Right atrium auricular region (tissue), 2 donors: ENCODE data around the gene FNIP2. TPM values are rescaled to one million over a fixed set of nuclear protein-coding genes. Genes with fewer than 3 reads are reported as not detected.

Experiments
- DNase-seq: peaks from one replicate; pipeline ENCODE4 v3.0.0-alpha.2; 2019; ENCODE audit warnings: low spot score
- H3K27ac ChIP-seq, 2 donors: fragments of 200-600 bp; sonication (generic); 1 replicate in 1 of 2; 2 replicates in 1 of 2; pipeline ENCODE4 v1.5.1; 2016 to 2019
- H3K27me3 ChIP-seq, 2 donors: fragments of 200-600 bp; sonication (generic); one replicate each; pipeline versions ENCODE4 v1.5.1 to v1.6.0; 2017 to 2019
- H3K36me3 ChIP-seq: fragments of 200-600 bp; sonication (generic); one replicate; pipeline ENCODE4 v1.5.1; 2016
- H3K4me1 ChIP-seq, 2 donors: fragments of 200-600 bp; sonication (generic); one replicate each; pipeline versions ENCODE4 v1.5.1 to v1.6.0; 2017 to 2019
- H3K4me3 ChIP-seq, 2 donors: fragments of 200-600 bp; sonication (generic); 1 replicate in 1 of 2; 2 replicates in 1 of 2; pipeline ENCODE4 v1.5.1; 2017 to 2019; ENCODE audit warnings: mild to moderate bottlenecking in 1 of 2, moderate library complexity in 1 of 2
- H3K9me3 ChIP-seq, 2 donors: fragments of 200-600 bp; sonication (generic); one replicate each; pipeline ENCODE4 v1.5.1; 2019
- total RNA-seq, 2 donors: library from RNA; depleted of rRNA; stranded (reverse); fragments of >200 nt; gene quantifications; one replicate each; pipeline ENCODE4 v1.1.0, GENCODE V29; 2016
- TF ChIP-seq, protein P1 (sequence below), 2 donors: fragments of 200-600 bp; sonication (generic); IDR thresholded peaks; one replicate each; pipeline ENCODE4 v1.5.1; 2019; ENCODE audit warnings: antibody characterized with exemption in 2 of 2

The FNIP2 gene
- total RNA-seq, 2 donors from 2014 or later, result 38.3 to 42.4 TPM

DNA sequence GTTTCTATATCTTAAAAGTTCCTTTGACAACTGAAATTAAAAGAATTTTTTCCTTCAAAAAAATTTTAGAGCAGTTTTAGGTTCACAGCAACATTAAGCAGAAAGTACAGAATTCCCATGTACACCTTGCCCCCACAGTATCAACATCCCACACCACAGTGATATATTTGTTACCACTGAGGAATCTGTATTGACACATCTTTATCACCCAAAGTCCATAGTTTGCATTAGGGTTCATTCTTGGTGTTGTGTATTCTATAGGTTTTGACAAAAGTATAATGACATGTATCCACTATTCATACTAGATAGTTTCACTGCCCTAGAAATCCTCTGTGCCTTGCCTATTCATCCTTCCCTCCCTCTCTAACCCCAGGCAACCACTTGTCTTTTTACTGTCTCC lies 43.7 kb downstream of the FNIP2 start:
- H3K4me1 ChIP-seq, result peaks cover 0 to 74% of the 10 kb centered on the region in 2 donors

DNA sequence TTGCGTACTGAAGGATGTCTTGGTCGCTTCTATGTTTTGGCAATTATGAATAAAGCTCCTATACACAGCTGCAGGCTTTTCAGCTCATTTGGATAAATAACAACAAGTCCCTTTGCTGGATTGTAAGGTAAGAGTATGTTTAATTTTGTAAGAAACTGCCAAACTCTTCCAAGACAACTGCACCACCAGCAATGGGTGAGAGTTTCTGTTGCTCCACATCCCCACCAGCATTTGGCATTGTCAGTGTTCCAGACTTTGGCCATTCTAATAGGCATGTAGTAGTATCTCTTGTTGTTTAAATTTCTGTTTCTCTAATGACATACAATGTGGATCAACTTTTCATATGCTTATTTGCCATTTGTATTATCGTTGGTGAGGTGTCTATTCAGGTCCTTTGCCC lies 44.3 kb downstream of the FNIP2 start:
- Histone ChIP-seq H3K27ac (peak overlapping the region; percentile 82 to 84), H3K4me1 (peaks cover 0 to 74% of the 10 kb centered on the region in 2 donors), H3K9me3 (no peaks in the 10 kb centered on the region), H3K36me3 (no peaks in the 10 kb centered on the region), H3K4me3 (no peak overlapping the region), H3K27me3 (no peaks in the 10 kb centered on the region)
- no peak for DNase-seq
- TF ChIP-seq, protein P1, sequence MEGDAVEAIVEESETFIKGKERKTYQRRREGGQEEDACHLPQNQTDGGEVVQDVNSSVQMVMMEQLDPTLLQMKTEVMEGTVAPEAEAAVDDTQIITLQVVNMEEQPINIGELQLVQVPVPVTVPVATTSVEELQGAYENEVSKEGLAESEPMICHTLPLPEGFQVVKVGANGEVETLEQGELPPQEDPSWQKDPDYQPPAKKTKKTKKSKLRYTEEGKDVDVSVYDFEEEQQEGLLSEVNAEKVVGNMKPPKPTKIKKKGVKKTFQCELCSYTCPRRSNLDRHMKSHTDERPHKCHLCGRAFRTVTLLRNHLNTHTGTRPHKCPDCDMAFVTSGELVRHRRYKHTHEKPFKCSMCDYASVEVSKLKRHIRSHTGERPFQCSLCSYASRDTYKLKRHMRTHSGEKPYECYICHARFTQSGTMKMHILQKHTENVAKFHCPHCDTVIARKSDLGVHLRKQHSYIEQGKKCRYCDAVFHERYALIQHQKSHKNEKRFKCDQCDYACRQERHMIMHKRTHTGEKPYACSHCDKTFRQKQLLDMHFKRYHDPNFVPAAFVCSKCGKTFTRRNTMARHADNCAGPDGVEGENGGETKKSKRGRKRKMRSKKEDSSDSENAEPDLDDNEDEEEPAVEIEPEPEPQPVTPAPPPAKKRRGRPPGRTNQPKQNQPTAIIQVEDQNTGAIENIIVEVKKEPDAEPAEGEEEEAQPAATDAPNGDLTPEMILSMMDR (IDR thresholded peaks at IDR 0.05), result no peak

More for the DNA sequence above, 43.7 kb downstream of the FNIP2 start:
- Histone ChIP-seq H3K36me3 (no peaks in the 10 kb centered on the region), H3K27ac (peak overlapping the region; percentile 82 to 84), H3K9me3 (no peaks in the 10 kb centered on the region), H3K27me3 (no peaks in the 10 kb centered on the region), H3K4me3 (no peak overlapping the region)
- no peak for DNase-seq
- TF ChIP-seq, protein P1 (IDR thresholded peaks at IDR 0.05), result no peak

DNA sequence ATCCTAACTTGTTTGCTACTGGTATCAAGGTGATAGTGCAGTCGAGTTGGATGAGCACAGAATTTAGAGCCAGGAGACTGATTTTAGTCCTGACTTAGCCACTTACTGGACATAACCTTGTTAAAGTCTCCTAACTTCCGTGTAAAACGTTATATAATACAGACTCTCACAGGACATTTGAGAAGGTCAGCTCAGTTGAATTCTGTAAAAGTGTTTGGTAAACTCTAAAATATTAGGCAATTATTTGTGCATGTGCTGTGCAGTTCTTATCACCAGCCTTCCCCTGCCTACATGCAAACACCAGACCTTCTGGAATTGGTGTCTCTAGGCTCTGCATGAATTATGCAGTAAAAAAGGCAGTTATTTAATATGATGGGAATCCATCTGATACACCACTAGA lies 45.4 kb downstream of the FNIP2 start:
- no peak for DNase-seq
- Histone ChIP-seq H3K4me1 (peaks cover 0 to 77% of the 10 kb centered on the region in 2 donors), H3K27ac (peak overlapping the region in 1 of 2 donors; percentile 82), H3K9me3 (no peaks in the 10 kb centered on the region), H3K4me3 (no peak overlapping the region), H3K27me3 (no peaks in the 10 kb centered on the region), H3K36me3 (no peaks in the 10 kb centered on the region)
- TF ChIP-seq, protein P1 (IDR thresholded peaks at IDR 0.05), result no peak

DNA sequence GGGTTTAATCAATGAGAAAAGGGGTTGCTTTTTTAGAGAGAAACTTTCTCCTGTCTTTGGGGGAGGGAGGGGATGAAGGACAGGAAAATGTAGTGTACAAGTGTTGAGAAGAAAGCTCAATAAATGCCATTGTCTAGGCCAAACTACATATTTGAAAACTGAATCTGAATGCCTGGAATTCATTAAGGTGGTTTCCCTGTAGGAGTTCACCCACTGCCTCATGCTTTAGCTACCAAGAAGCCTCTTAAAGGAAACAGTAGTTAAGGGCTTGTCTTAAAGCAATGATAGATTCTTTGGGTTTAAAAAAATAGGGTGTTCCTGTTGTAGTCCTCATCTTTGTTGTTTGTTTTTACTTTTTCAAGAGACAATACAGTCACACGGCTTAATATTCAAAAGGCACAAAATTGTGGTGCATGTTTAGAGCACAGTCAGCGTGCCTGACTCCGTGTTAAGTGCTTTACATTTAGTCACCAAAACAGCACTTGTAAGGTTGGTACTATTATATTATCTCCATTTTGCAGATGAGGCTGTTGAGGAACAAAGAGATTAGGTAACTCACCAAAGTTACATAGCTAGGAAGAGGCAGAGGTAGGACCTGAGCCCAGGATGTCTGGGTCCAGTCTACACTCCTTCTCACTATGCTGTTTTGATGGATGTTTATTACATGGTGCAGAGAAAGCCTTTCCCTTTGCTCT lies 46.0 kb downstream of the FNIP2 start:
- Histone ChIP-seq H3K9me3 (no peaks in the 10 kb centered on the region), H3K27ac (peak overlapping the region in 1 of 2 donors; percentile 82), H3K4me3 (no peak overlapping the region), H3K27me3 (no peaks in the 10 kb centered on the region), H3K36me3 (no peaks in the 10 kb centered on the region), H3K4me1 (peaks cover 0 to 77% of the 10 kb centered on the region in 2 donors)
- no peak for DNase-seq
- TF ChIP-seq, protein P1 (IDR thresholded peaks at IDR 0.05), result no peak

DNA sequence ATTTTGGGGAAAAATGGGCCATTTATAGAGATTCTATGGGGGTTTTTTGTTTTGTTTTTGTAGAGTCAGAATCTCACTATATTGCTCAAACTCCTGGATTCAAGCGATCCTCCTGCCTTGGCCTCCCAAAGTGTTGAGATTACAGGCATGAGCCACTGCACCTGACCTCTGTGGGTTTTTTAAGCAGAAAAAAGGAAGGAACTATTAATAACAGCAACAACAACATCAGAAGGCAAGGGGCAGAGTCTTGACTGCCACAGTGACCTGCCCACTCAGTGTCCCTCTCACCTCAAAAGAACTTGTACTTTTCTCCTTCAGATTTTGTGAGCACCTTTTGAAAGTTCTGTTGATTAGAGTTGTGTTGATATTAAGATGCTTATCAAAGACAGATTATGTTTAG lies 48.1 kb downstream of the FNIP2 start:
- no peaks in the 10 kb centered on the region for H3K36me3 ChIP-seq
- no peaks in the 10 kb centered on the region for H3K27me3 ChIP-seq
- no peak overlapping the region for H3K4me3 ChIP-seq
- H3K9me3 ChIP-seq, result no peaks in the 10 kb centered on the region
- DNase-seq, result no peak
- TF ChIP-seq, protein P1 (IDR thresholded peaks at IDR 0.05), result no peak
- H3K4me1 ChIP-seq, result peaks cover 0 to 77% of the 10 kb centered on the region in 2 donors
- peak overlapping the region in 1 of 2 donors; percentile 9 for H3K27ac ChIP-seq
